ENCODE results near the gene RIPK4. TPM values are rescaled to one million over a fixed set of nuclear protein-coding genes. Genes with fewer than 3 reads are reported as not detected.

Gene RIPK4
- total RNA-seq, 1 donor from 2014 or later = 28.9 TPM

DNA sequence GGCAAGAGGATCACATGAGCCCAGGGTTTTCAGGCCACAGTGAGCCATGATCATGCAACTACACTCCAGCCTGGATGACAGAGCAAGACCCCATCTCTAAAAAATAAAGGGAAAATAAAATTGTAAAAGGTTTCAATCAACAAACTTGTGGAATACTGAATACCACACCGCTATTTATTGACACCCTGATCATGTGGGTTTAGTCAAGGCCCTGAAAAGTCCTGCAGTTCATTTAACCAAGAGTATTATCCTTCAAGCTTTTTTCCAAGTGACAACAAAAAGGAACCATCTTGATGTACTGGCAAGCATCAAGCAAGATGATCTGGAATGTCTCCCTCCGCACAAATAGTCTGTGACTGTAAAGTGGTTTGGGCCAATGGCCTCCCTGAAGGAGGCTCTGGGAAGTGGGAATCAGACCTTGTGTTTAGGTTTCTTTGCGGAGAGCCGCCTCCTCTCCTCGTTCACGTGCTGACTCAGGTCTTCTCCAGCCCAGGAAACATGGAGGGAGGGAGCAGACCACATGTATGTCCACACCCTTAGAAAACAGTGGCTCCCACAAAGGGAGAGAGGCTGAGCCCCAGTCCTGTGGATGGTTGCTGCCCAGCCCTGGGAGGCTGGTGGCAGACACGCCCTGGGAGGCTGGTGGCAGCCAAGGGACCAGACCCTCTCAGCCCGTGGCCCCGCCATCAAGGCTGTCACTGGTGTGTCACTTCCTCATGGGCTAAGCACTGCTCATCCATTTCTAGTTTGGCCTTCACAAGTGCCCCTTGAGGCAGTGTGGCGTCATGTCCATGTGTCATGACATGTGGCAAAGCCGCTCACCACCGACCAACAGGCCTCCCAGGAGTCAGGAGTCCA lies 56.7 kb downstream of the RIPK4 start:
- DNase-seq (ENCODE audit: low spot score, unreplicated experiment) = no peak
- H3K9me3 Mint-ChIP-seq (ENCODE audit: low read depth) = no peaks in the 10 kb centered on the region
- no peak overlapping the region for H3K27ac Mint-ChIP-seq
- H3K36me3 Mint-ChIP-seq (ENCODE audit: insufficient read depth) = no peaks in the 10 kb centered on the region
- H3K4me3 Mint-ChIP-seq (ENCODE audit: low read depth) = no peak overlapping the region
- TF ChIP-seq CTCF (IDR thresholded peaks at IDR 0.05; ENCODE audit: unreplicated experiment) = no peak
- H3K4me1 Mint-ChIP-seq (ENCODE audit: low read depth) = peaks cover 51% of the 10 kb centered on the region
- no peaks in the 10 kb centered on the region for H3K27me3 Mint-ChIP-seq

DNA sequence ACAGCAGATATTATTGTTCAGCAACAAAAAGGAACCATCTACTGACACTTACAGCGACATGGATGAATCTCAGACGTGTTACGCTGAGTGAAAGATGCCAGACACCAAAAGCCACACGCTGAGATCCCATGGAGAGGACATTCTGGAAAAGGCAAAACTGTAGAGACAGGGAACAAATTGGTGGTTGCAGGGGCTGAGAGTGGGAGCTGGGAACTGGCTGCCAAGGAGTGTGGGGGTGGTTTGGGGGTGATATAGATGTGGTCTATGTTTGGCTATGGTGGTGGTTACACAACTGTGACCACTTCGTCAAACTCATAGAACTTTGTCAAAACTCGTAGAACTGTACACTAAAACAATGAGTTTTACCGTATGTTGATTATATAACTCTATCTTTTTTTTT lies 57.7 kb downstream of the RIPK4 start:
- H3K9me3 Mint-ChIP-seq (ENCODE audit: low read depth) = no peaks in the 10 kb centered on the region
- H3K27me3 Mint-ChIP-seq = no peaks in the 10 kb centered on the region
- no peak for TF ChIP-seq CTCF (IDR thresholded peaks at IDR 0.05; ENCODE audit: unreplicated experiment)
- H3K4me1 Mint-ChIP-seq (ENCODE audit: low read depth) = peaks cover 50% of the 10 kb centered on the region
- DNase-seq (ENCODE audit: low spot score, unreplicated experiment) = no peak
- no peak overlapping the region for H3K4me3 Mint-ChIP-seq (ENCODE audit: low read depth)
- no peaks in the 10 kb centered on the region for H3K36me3 Mint-ChIP-seq (ENCODE audit: insufficient read depth)
- H3K27ac Mint-ChIP-seq = no peak overlapping the region

DNA sequence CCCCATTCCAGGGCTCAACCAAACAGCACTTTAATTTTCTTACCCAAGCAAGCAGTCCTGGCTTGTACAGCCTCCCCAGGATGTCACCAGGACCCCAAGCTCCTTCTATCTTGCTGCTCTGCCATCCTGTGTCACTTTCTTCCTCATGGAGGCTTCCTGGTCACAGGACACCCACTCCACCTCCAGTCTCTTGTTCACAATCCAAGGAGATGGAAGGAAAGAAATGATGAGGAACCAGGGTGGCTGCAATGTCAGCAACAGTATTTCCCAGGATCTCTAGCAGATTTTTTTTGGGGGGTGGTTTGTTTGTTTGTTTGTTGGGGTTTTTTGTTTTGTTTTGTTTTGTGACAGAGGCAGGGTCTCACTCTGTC lies 58.9 kb downstream of the RIPK4 start:
- no peak overlapping the region for H3K4me3 Mint-ChIP-seq (ENCODE audit: low read depth)
- H3K27ac Mint-ChIP-seq = no peak overlapping the region
- no peak for DNase-seq (ENCODE audit: low spot score, unreplicated experiment)
- TF ChIP-seq CTCF (IDR thresholded peaks at IDR 0.05; ENCODE audit: unreplicated experiment) = no peak
- no peaks in the 10 kb centered on the region for H3K36me3 Mint-ChIP-seq (ENCODE audit: insufficient read depth)
- no peaks in the 10 kb centered on the region for H3K27me3 Mint-ChIP-seq
- H3K9me3 Mint-ChIP-seq (ENCODE audit: low read depth) = no peaks in the 10 kb centered on the region
- H3K4me1 Mint-ChIP-seq (ENCODE audit: low read depth) = peaks cover 47% of the 10 kb centered on the region

DNA sequence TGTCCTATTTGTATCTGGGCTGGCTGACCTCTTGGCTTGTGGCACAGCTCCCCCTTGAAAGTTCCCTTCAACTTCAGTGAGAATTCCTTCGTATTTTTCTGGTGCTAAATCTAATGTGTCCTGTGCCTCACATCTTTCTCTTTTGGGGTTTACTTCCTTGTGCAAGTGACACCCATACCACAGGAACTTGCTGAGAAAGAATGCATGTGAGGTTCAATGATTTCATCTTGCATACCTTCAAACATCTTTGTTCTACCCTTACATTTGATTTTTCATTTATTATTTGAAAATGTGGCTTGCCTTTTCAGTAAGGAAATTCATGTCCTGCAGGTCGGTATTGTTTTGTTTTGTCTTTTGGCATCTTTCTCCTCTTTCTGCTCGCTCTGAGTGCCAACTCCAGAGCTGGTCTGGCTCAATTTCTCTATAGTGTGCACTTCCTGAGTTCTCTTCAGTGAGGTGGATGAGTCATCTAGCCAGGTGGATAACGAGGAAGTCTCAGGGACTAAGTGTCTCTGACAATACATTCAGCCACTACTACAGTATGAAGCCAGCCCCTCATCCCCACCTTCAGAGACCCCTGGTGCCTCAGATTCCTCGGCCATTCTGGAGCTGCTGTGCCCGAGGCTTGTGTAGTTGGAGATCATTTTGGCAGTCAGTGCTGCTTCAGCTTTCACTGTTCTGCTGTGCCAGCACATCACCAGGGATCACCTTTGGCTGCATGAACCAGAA lies 59.5 kb downstream of the RIPK4 start:
- no peak for DNase-seq (ENCODE audit: low spot score, unreplicated experiment)
- no peaks in the 10 kb centered on the region for H3K36me3 Mint-ChIP-seq (ENCODE audit: insufficient read depth)
- peaks cover 42% of the 10 kb centered on the region for H3K4me1 Mint-ChIP-seq (ENCODE audit: low read depth)
- H3K27me3 Mint-ChIP-seq = no peaks in the 10 kb centered on the region
- TF ChIP-seq CTCF (IDR thresholded peaks at IDR 0.05; ENCODE audit: unreplicated experiment) = no peak
- peak overlapping the region; percentile 8 for H3K27ac Mint-ChIP-seq
- no peaks in the 10 kb centered on the region for H3K9me3 Mint-ChIP-seq (ENCODE audit: low read depth)
- no peak overlapping the region for H3K4me3 Mint-ChIP-seq (ENCODE audit: low read depth)

DNA sequence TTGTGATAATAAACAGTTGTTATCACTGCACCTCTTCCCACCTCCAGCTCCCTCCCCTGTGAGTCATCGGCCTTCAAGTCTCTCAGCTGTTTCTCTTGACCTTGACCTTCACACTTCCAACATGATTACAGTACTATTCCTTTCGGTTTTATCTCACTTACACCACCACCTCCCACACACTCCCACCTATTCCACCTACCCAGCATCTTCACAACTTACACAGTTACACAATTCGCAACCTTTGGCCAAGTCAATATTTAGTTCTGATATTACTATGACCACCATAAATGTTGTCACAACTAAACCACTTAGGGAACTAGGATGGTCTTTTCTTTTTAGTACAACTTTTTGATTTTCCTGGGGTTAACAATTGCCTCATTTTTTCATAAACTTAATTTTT lies 60.2 kb downstream of the RIPK4 start:
- no peaks in the 10 kb centered on the region for H3K9me3 Mint-ChIP-seq (ENCODE audit: low read depth)
- H3K4me3 Mint-ChIP-seq (ENCODE audit: low read depth) = no peak overlapping the region
- no peak for DNase-seq (ENCODE audit: low spot score, unreplicated experiment)
- no peaks in the 10 kb centered on the region for H3K36me3 Mint-ChIP-seq (ENCODE audit: insufficient read depth)
- H3K4me1 Mint-ChIP-seq (ENCODE audit: low read depth) = peaks cover 36% of the 10 kb centered on the region
- peak overlapping the region; percentile 0 for H3K27ac Mint-ChIP-seq
- H3K27me3 Mint-ChIP-seq = no peaks in the 10 kb centered on the region
- TF ChIP-seq CTCF (IDR thresholded peaks at IDR 0.05; ENCODE audit: unreplicated experiment) = no peak

All from progenitor cell of endocrine pancreas (in vitro differentiated cells).